ENCODE results near the gene HEATR5A. TPM values are rescaled to one million over a fixed set of nuclear protein-coding genes. Genes with fewer than 3 reads are reported as not detected.

Gene HEATR5A
- polyA plus RNA-seq, 4 donors, result 8.1 to 21.2 (median 12.9) TPM

- H3K36me3 ChIP-seq (ENCODE audit: control insufficient read depth in 3 of 3, insufficient read depth in 2 of 3, low read depth in 1 of 3, low read length in 3 of 3), result no peaks in the 10 kb centered on the region
- H3K4me3 ChIP-seq (ENCODE audit: low read depth in 1 of 3, low read length in 3 of 3), result no peak overlapping the region
- DNase-seq (no peak), FAIRE-seq (no peak)
- no peaks in the 10 kb centered on the region for H3K9me3 ChIP-seq (ENCODE audit: control insufficient read depth in 2 of 2, insufficient read depth in 1 of 2, low read depth in 1 of 2, low read length in 1 of 2)
- H3K4me1 ChIP-seq (ENCODE audit: control insufficient read depth in 3 of 3, insufficient read depth in 2 of 3, low read depth in 1 of 3, low read length in 2 of 3), result no peaks in the 10 kb centered on the region
- no peak overlapping the region for H3K27ac ChIP-seq (ENCODE audit: low read depth in 1 of 3, low read length in 2 of 3)
- no peaks in the 10 kb centered on the region for H3K27me3 ChIP-seq (ENCODE audit: control insufficient read depth in 3 of 3, insufficient read depth in 3 of 3, low read length in 3 of 3)
Measured at GRCh38 chr14:31435276-31435675, 14.9 kb upstream of the HEATR5A start.

DNA sequence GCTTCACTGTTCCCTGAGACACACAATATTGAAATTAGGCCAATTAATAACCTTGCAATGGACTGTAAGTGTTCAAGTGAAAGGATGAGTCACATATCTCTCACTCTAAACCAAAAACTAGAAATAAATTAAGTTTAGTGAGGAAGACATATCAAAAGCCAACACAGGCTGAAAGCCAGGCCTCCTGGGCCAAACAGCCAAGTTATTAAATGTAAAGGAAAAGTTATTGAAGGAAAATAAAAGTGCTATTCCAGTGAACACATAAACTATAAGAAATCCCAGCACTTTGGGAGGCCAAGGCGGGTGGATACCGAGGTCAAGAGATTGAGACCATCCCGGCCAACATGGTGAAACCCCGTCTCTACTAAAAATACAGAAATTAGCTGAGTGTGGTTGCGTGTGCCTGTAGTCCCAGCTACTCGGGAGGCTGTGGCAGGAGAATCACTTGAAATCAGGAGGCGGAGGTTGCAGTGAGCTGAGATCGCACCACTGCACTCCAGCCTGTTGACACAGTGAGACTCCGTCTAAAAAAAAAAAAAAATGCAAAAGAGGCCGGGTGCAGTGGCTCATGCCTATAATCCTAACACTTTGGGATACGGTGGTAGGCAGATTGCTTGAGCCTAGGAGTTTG is 10.4 kb upstream of the HEATR5A start:
- 96 to 98% (median 97%) methylated on average over 11 of the region's 11 CpGs for WGBS, 3 donors
- H3K36me3 ChIP-seq (ENCODE audit: control insufficient read depth in 3 of 3, insufficient read depth in 2 of 3, low read depth in 1 of 3, low read length in 3 of 3), result peaks cover 0 to 2% (median 0%) of the 10 kb centered on the region in 3 donors
- no peaks in the 10 kb centered on the region for H3K27me3 ChIP-seq (ENCODE audit: control insufficient read depth in 3 of 3, insufficient read depth in 3 of 3, low read length in 3 of 3)
- no peak overlapping the region for H3K27ac ChIP-seq (ENCODE audit: low read depth in 1 of 3, low read length in 2 of 3)
- FAIRE-seq, result no peak
- no peaks in the 10 kb centered on the region for H3K9me3 ChIP-seq (ENCODE audit: control insufficient read depth in 2 of 2, insufficient read depth in 1 of 2, low read depth in 1 of 2, low read length in 1 of 2)
- H3K4me3 ChIP-seq (ENCODE audit: low read depth in 1 of 3, low read length in 3 of 3), result no peak overlapping the region
- no peaks in the 10 kb centered on the region for H3K4me1 ChIP-seq (ENCODE audit: control insufficient read depth in 3 of 3, insufficient read depth in 2 of 3, low read depth in 1 of 3, low read length in 2 of 3)
- DNase-seq, result no peak

DNA sequence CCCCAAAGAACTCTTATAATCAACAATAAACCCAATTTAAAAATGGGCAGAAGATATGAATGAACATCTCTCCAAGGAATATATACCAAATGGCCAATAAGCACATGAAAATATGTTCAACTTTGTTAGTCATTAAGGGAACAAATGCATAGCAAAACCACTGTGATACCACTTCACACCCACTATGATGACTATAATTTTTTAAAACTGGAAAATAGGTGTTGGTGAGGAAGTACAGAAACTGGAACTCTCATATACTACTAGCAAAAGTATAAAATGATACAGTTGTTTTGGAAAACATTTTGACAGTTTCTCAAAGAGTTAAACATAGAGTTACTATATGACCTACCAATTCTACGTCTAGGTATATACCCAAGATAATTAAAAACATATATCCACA is 9.4 kb upstream of the HEATR5A start:
- WGBS, 3 donors, result 86 to 94% (median 91%) methylated on average over 1 of the region's 1 CpG
- FAIRE-seq, result no peak
- Histone ChIP-seq H3K27ac (ENCODE audit: low read depth in 1 of 3, low read length in 2 of 3) (no peak overlapping the region), H3K4me1 (ENCODE audit: control insufficient read depth in 3 of 3, insufficient read depth in 2 of 3, low read depth in 1 of 3, low read length in 2 of 3) (no peaks in the 10 kb centered on the region), H3K9me3 (ENCODE audit: control insufficient read depth in 2 of 2, insufficient read depth in 1 of 2, low read depth in 1 of 2, low read length in 1 of 2) (no peaks in the 10 kb centered on the region), H3K4me3 (ENCODE audit: low read depth in 1 of 3, low read length in 3 of 3) (no peak overlapping the region), H3K36me3 (ENCODE audit: control insufficient read depth in 3 of 3, insufficient read depth in 2 of 3, low read depth in 1 of 3, low read length in 3 of 3) (peaks cover 0 to 2% (median 0%) of the 10 kb centered on the region in 3 donors), H3K27me3 (ENCODE audit: control insufficient read depth in 3 of 3, insufficient read depth in 3 of 3, low read length in 3 of 3) (no peaks in the 10 kb centered on the region)
- DNase-seq, result no peak

DNA sequence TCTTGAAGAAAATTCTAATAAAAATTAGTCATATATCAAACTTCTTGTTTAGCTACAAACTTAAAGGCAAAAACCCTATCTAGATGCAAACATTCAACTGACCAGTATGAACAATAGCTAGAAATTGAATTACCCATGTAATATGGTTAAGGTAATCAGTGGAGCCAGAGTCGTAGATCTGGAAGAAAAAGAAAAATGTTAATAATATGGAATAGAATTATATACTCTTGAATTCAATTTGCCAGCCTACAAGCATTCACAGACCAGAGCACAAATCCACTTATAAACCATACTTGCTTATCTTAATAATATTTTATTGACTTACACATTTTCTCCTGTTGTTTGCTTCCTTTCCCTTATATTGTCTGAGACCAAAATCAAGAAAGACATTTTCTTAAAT is 7.7 kb upstream of the HEATR5A start:
- Histone ChIP-seq H3K4me3 (ENCODE audit: low read depth in 1 of 3, low read length in 3 of 3) (no peak overlapping the region), H3K36me3 (ENCODE audit: control insufficient read depth in 3 of 3, insufficient read depth in 2 of 3, low read depth in 1 of 3, low read length in 3 of 3) (peaks cover 0 to 2% (median 0%) of the 10 kb centered on the region in 3 donors), H3K4me1 (ENCODE audit: control insufficient read depth in 3 of 3, insufficient read depth in 2 of 3, low read depth in 1 of 3, low read length in 2 of 3) (no peaks in the 10 kb centered on the region), H3K9me3 (ENCODE audit: control insufficient read depth in 2 of 2, insufficient read depth in 1 of 2, low read depth in 1 of 2, low read length in 1 of 2) (no peaks in the 10 kb centered on the region), H3K27ac (ENCODE audit: low read depth in 1 of 3, low read length in 2 of 3) (no peak overlapping the region), H3K27me3 (ENCODE audit: control insufficient read depth in 3 of 3, insufficient read depth in 3 of 3, low read length in 3 of 3) (no peaks in the 10 kb centered on the region)
- 95 to 97% (median 96%) methylated on average over 1 of the region's 1 CpG for WGBS, 3 donors
- DNase-seq (no peak), FAIRE-seq (no peak)

- Histone ChIP-seq H3K36me3 (ENCODE audit: control insufficient read depth in 3 of 3, insufficient read depth in 2 of 3, low read depth in 1 of 3, low read length in 3 of 3) (peaks cover 0 to 2% (median 0%) of the 10 kb centered on the region in 3 donors), H3K4me3 (ENCODE audit: low read depth in 1 of 3, low read length in 3 of 3) (no peak overlapping the region), H3K27me3 (ENCODE audit: control insufficient read depth in 3 of 3, insufficient read depth in 3 of 3, low read length in 3 of 3) (no peaks in the 10 kb centered on the region), H3K27ac (ENCODE audit: low read depth in 1 of 3, low read length in 2 of 3) (no peak overlapping the region), H3K9me3 (ENCODE audit: control insufficient read depth in 2 of 2, insufficient read depth in 1 of 2, low read depth in 1 of 2, low read length in 1 of 2) (no peaks in the 10 kb centered on the region), H3K4me1 (ENCODE audit: control insufficient read depth in 3 of 3, insufficient read depth in 2 of 3, low read depth in 1 of 3, low read length in 2 of 3) (no peaks in the 10 kb centered on the region)
- 69 to 79% (median 77%) methylated on average over 2 of the region's 2 CpGs for WGBS, 3 donors
- no peak for FAIRE-seq
- no peak for DNase-seq
Measured at GRCh38 chr14:31426663-31427062, 6.3 kb upstream of the HEATR5A start.

- H3K27me3 ChIP-seq (ENCODE audit: control insufficient read depth in 3 of 3, insufficient read depth in 3 of 3, low read length in 3 of 3), result no peaks in the 10 kb centered on the region
- no peaks in the 10 kb centered on the region for H3K9me3 ChIP-seq (ENCODE audit: control insufficient read depth in 2 of 2, insufficient read depth in 1 of 2, low read depth in 1 of 2, low read length in 1 of 2)
- H3K27ac ChIP-seq (ENCODE audit: low read depth in 1 of 3, low read length in 2 of 3), result no peak overlapping the region
- H3K4me3 ChIP-seq (ENCODE audit: low read depth in 1 of 3, low read length in 3 of 3), result no peak overlapping the region
- DNase-seq, result no peak
- H3K36me3 ChIP-seq (ENCODE audit: control insufficient read depth in 3 of 3, insufficient read depth in 2 of 3, low read depth in 1 of 3, low read length in 3 of 3), result peaks cover 0 to 2% (median 0%) of the 10 kb centered on the region in 3 donors
- no peak for FAIRE-seq
- peaks cover 0 to under 1% (median 0%) of the 10 kb centered on the region in 3 donors for H3K4me1 ChIP-seq (ENCODE audit: control insufficient read depth in 3 of 3, insufficient read depth in 2 of 3, low read depth in 1 of 3, low read length in 2 of 3)
Measured at GRCh38 chr14:31425905-31426304, 5.6 kb upstream of the HEATR5A start.

- WGBS, 3 donors, result 78 to 86% (median 83%) methylated on average over 5 of the region's 5 CpGs
- FAIRE-seq, result no peak
- Histone ChIP-seq H3K36me3 (ENCODE audit: control insufficient read depth in 3 of 3, insufficient read depth in 2 of 3, low read depth in 1 of 3, low read length in 3 of 3) (peaks cover 0 to 7% (median 0%) of the 10 kb centered on the region in 3 donors), H3K4me1 (ENCODE audit: control insufficient read depth in 3 of 3, insufficient read depth in 2 of 3, low read depth in 1 of 3, low read length in 2 of 3) (peaks cover 0 to 3% (median 0%) of the 10 kb centered on the region in 3 donors), H3K9me3 (ENCODE audit: control insufficient read depth in 2 of 2, insufficient read depth in 1 of 2, low read depth in 1 of 2, low read length in 1 of 2) (no peaks in the 10 kb centered on the region), H3K27ac (ENCODE audit: low read depth in 1 of 3, low read length in 2 of 3) (no peak overlapping the region), H3K4me3 (ENCODE audit: low read depth in 1 of 3, low read length in 3 of 3) (no peak overlapping the region), H3K27me3 (ENCODE audit: control insufficient read depth in 3 of 3, insufficient read depth in 3 of 3, low read length in 3 of 3) (no peaks in the 10 kb centered on the region)
- no peak for DNase-seq
Measured at GRCh38 chr14:31421200-31421599, 850 bp upstream of the HEATR5A start.

- Histone ChIP-seq H3K27ac (ENCODE audit: low read depth in 1 of 3, low read length in 2 of 3) (peak overlapping the region; percentile 88 to 96 (median 94)), H3K4me3 (ENCODE audit: low read depth in 1 of 3, low read length in 3 of 3) (peak overlapping the region; percentile 81 to 100 (median 90)), H3K9me3 (ENCODE audit: control insufficient read depth in 2 of 2, insufficient read depth in 1 of 2, low read depth in 1 of 2, low read length in 1 of 2) (no peaks in the 10 kb centered on the region), H3K27me3 (ENCODE audit: control insufficient read depth in 3 of 3, insufficient read depth in 3 of 3, low read length in 3 of 3) (no peaks in the 10 kb centered on the region), H3K36me3 (ENCODE audit: control insufficient read depth in 3 of 3, insufficient read depth in 2 of 3, low read depth in 1 of 3, low read length in 3 of 3) (peaks cover 0 to 7% (median 0%) of the 10 kb centered on the region in 3 donors), H3K4me1 (ENCODE audit: control insufficient read depth in 3 of 3, insufficient read depth in 2 of 3, low read depth in 1 of 3, low read length in 2 of 3) (peaks cover 0 to 3% (median 0%) of the 10 kb centered on the region in 3 donors)
- WGBS, 3 donors, result 0 to 1% (median 0%) methylated on average over 33 of the region's 33 CpGs
- no peak for FAIRE-seq
- DNase-seq, result peak; percentile 78 to 81
Measured at GRCh38 chr14:31419967-31420318, 407 bp downstream of the HEATR5A start.
